HG03469 (cell line): ENCODE results near the gene OR4A5.
"Not testable (repeated sequence)": the region's sequence is repeated elsewhere in the genome, so short reads cannot be mapped to it uniquely, and the experiment has no call there.

Experiments
- ATAC-seq: cut with Tn5 transposase; IDR thresholded peaks from one replicate; pipeline ENCODE4 v1.9.1; 2021; ENCODE audit warnings: mild to moderate bottlenecking, moderate library complexity, moderate number of reproducible peaks; ENCODE audit not compliant: unreplicated experiment

OR4A5 gene, protein sequence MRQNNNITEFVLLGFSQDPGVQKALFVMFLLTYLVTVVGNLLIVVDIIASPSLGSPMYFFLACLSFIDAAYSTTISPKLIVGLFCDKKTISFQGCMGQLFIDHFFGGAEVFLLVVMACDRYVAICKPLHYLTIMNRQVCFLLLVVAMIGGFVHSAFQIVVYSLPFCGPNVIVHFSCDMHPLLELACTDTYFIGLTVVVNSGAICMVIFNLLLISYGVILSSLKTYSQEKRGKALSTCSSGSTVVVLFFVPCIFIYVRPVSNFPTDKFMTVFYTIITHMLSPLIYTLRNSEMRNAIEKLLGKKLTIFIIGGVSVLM

DNA sequence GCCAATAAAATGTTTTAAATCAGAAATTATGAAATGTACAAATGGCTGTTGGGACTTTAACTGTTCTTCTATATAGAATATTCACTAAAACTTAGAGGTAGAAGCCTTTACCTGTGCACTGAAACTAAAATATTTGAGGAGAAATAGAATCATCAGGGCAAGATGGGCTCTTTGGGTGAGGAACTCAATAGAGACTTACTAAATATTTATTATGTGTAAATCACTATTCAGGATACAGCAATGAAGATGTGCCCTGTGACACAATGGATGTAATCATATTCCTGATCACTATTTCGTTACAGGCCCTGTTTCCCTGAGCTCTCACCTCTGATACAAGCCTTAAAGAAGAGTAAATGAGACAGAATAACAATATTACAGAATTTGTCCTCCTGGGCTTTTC is at the start of gene OR4A5:
TSS of gene OR4A5 (plus strand) at position 301 of the 400 bp plus-strand sequence. CDS start at position 354, 53 bp downstream.
- not testable (repeated sequence) for ATAC-seq

DNA sequence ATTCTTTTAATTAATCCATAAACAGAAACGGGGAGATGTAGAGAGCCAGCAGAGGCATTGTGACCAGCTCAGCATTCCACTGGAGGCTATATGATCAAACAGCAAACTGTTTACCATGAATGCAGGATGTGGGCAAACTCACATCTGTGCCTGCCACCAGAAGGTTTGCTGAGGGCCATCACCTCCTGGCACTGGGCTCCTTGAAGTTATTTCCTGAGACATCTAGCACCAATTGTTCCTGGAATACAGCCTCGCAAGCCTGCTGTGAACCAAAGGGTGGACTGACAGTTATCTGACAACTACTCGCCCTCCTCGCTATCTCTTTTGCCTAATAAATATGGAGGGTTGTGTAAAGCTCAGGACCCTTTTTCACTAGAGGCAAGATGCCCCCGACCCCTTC is 13.5 kb downstream of the OR4A5 start:
- not testable (repeated sequence) for ATAC-seq
